NCI-H2107 (cell line): ENCODE data around the gene VAV2.

ENCODE experiments used
- DNase-seq: peaks from one replicate; lab custom pipeline; 2025; lab: John Stamatoyannopoulos, UW

Gene VAV2

GRCh38 chr9:133853331-133853730 is 138.8 kb downstream of the VAV2 start:
- no peak for DNase-seq

GRCh38 chr9:133852431-133852830 is 139.7 kb downstream of the VAV2 start:
- DNase-seq: no peak

GRCh38 chr9:133851693-133852092 is 140.4 kb downstream of the VAV2 start:
- no peak for DNase-seq

- no peak for DNase-seq
These were observed 141.2 kb downstream of the VAV2 start for GRCh38 chr9:133850937-133851336.

- DNase-seq: no peak
These were observed 142.0 kb downstream of the VAV2 start for GRCh38 chr9:133850161-133850560.

- DNase-seq: no peak
These were observed 142.9 kb downstream of the VAV2 start for GRCh38 chr9:133849110-133849670.

- no peak for DNase-seq
These were observed 143.5 kb downstream of the VAV2 start for GRCh38 chr9:133848471-133849109.

DNA sequence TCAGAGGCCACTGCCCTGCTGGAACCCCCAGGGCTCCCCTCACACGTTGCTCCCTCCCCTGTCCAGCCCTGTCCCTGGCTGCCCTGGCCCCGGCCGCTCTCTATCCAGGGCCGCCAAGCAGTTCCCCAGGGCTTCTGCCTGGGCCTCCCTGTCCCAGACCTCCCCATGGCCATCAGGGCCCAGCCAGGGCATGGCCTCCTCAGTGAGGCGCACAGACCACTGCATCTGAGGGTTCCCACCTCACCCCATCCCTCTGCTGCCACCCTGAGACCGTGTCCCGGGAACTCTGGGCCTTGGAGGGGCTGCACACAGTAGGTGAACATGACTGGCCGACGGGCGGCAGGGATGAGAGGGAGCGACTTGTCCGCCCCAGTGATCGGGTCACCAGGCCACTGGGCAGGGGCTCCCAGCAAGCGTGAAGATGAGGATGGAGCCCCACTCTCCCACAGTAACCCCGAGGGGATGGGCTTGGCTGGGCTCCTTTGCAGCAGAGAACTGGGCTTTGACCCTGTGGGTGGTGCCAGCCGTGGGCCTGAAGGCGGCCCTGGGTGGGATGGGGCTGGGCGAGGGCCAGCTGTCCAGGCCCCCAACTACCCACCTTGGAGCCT is 145.5 kb downstream of the VAV2 start:
- no peak for DNase-seq

GRCh38 chr9:133845440-133845839 is 146.7 kb downstream of the VAV2 start:
- no peak for DNase-seq

GRCh38 chr9:133844881-133845410 is 147.2 kb downstream of the VAV2 start:
- no peak for DNase-seq

GRCh38 chr9:133844398-133844784 is 147.7 kb downstream of the VAV2 start:
- no peak for DNase-seq

DNA sequence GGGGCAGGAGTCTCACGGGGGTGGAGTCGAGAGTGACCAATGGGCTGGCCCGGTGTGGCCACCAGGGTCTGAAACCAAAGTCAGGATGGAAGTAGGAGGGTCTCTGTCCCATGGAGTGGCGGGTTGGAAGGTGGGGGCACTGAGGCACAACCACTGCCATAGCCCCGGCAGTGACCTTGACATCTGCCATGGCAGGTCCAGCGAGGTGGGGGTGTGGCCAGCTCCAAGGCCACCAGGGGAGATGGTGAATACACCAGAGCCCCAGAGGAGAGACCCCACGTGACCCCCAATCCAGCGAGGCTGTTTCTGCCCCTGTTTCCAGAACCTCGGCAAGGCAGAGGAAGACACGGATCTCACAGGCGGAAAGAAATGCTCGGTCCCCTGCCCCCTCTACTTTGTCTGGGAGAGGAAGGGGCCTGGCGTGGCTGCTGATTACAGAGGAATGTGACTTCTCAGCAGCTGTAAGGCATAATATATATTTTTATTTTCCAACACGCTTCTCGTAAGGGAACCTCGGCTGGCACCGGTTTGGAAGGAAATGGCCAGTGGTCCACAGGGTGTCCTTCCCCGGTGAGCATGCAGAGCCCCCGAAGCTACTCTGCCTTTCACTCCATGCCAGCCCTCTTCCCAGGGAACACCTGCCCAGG is 148.2 kb downstream of the VAV2 start:
- DNase-seq: no peak

DNA sequence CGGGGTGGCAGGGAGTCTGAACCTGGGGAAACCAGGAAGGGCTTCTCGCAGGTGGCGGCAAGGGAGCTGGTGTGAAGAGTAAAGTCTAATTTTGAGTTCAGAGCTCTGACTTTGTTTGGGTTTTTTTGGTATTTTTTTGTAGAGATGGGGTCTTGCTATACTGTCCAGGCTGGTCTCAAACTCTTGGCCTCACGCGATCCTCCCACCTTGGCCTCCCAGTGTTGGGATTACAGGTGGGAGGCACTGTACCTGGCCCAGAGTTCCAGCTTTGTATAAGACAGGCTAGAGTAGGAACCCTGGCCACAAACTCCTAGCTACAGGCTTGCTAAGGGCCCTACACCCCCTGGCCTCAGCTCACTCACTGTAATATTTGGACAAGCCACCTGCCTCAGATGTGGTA is 148.9 kb downstream of the VAV2 start:
- no peak for DNase-seq

DNA sequence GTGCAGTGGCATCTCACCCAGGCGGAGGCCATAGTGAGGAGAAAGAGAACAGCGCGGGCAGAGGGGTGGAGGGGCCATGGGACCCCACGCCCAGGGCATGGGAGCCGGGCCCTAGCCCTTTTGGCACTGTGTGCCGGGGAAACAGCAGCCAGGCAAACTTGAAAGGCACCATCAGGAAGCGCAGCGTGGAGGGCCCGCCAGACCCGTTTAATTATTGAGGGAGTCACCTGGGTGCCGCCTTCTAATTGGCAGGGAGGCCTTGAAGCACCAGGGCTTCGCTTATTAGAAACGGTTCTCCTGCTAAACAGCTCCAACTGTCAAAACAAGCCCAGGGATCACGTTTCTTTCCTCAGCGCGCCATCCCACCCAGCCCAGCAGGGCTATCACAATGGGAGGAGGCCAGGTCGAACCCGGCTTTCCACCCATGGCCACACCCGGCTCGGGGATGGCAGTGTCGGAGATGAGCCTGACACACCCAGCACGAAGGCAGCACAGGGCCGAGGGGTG is 149.3 kb downstream of the VAV2 start:
- peak; percentile 81 for DNase-seq

- DNase-seq: peak; percentile 69
These were observed 149.9 kb downstream of the VAV2 start for GRCh38 chr9:133842174-133842573.

GRCh38 chr9:133841167-133841812 is 150.8 kb downstream of the VAV2 start:
- no peak for DNase-seq

DNA sequence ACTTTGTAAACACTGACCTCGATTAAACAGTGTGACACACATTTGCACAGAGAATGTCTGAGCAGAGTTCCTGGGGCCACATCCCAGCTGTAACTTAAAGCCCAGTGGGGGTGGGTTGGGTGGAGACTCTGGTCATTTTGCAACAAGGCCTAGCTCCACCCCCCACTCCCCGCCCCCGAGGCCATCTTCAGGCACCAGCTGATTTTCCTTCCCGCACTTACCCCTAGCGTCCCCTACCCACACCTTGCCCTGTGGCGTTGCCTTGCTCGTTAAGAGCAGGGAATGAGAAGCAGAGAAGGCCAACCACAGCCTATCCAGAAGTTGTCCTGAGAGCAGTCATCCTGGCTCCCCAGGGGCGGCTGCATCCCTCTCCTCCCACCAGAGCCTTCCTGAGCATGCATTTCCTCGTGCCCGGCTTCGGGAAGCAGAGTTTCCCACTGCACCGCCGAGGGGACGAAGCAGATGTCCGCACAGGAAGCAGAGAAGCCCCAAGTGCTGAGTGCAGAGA is 152.2 kb downstream of the VAV2 start:
- DNase-seq: no peak

GRCh38 chr9:133838859-133839507 is 153.1 kb downstream of the VAV2 start:
- no peak for DNase-seq

- no peak for DNase-seq
These were observed 154.2 kb downstream of the VAV2 start for GRCh38 chr9:133837627-133838597.

GRCh38 chr9:133836818-133837217 is 155.3 kb downstream of the VAV2 start:
- DNase-seq: no peak
